Esophagus muscularis mucosa (tissue), 4 donors: ENCODE data around the gene B3GAT2. TPM values are rescaled to one million over a fixed set of nuclear protein-coding genes. Genes with fewer than 3 reads are reported as not detected.

Experiments
- DNase-seq: peaks from one replicate; pipeline ENCODE4 v3.0.0-alpha.2; 2017; ENCODE audit errors: extremely low spot score
- H3K27ac ChIP-seq, 4 donors: fragments of 200-600 bp; sonication (generic); replicated peaks in 1 of 4; 1 replicate in 3 of 4; 2 replicates in 1 of 4; pipeline ENCODE4 v1.5.1; 2016 to 2019; ENCODE audit warnings: mild to moderate bottlenecking in 1 of 4
- H3K27me3 ChIP-seq, 4 donors: fragments of 200-600 bp; sonication (generic); one replicate each; pipeline versions ENCODE4 v1.5.1 to v1.6.0; 2016 to 2019
- H3K36me3 ChIP-seq, 4 donors: fragments of 200-600 bp; sonication (generic); one replicate each; pipeline ENCODE4 v1.5.1; 2016 to 2019
- H3K4me1 ChIP-seq, 4 donors: fragments of 200-600 bp; sonication (generic); one replicate each; pipeline ENCODE4 v1.5.1; 2016 to 2019
- H3K4me3 ChIP-seq, 4 donors: fragments of 200-600 bp; sonication (generic); 1 replicate in 2 of 4; 2 replicates in 2 of 4; pipeline ENCODE4 v1.5.1; 2016 to 2019; ENCODE audit warnings: mild to moderate bottlenecking in 4 of 4, moderate library complexity in 1 of 4
- H3K9me3 ChIP-seq, 4 donors: fragments of 200-600 bp; sonication (generic); 1 replicate in 3 of 4; 2 replicates in 1 of 4; pipeline ENCODE4 v1.5.1; 2016 to 2019
- EP300 ChIP-seq: sonication (generic); formaldehyde crosslinking; IDR thresholded peaks from one replicate; pipeline ENCODE4 v1.6.1; 2017; ENCODE audit warnings: antibody characterized with exemption
- POLR2A ChIP-seq: fragments of 450-650 bp; IDR thresholded peaks from one replicate; pipeline ENCODE4 v1.6.1; 2017; ENCODE audit warnings: antibody characterized with exemption, moderate library complexity, mild to moderate bottlenecking, low read depth
- POLR2AphosphoS5 ChIP-seq, 2 donors: sonication (generic); formaldehyde crosslinking; IDR thresholded peaks; one replicate each; pipeline ENCODE4 v1.6.1; 2017; ENCODE audit warnings: antibody characterized with exemption in 2 of 2
- WGBS: methylation state at CpG from one replicate; pipeline ENCODE4 v1.1.5; 2018; 5-methylcytosine and 5-hydroxymethylcytosine counted together
- intact Hi-C: fragments of 100-400 bp; cut with DNase I; formaldehyde crosslinking; loops from one replicate; pipeline ENCODE4 v1.15.1; 2023
- total RNA-seq, 4 donors: library from RNA; depleted of rRNA; stranded (reverse); fragments of >200 nt; gene quantifications; one replicate each; pipeline versions ENCODE4 v1.1.0 to v1.2.1, GENCODE V29; 2016
- TF ChIP-seq, protein P1 (sequence below), 3 experiments: fragments of 200-600 bp in 2 of 3; fragments of 450-650 bp in 1 of 3; sonication (generic) in 2 of 3; IDR thresholded peaks; one replicate each; pipeline ENCODE4 v1.5.1; 2017 to 2019; ENCODE audit warnings: antibody characterized with exemption in 3 of 3, mild to moderate bottlenecking in 2 of 3, moderate library complexity in 1 of 3

B3GAT2 gene
- total RNA-seq, 4 donors from 2014 or later = under 0.01 to 0.13 (median 0.11) TPM; not detected in 1

DNA sequence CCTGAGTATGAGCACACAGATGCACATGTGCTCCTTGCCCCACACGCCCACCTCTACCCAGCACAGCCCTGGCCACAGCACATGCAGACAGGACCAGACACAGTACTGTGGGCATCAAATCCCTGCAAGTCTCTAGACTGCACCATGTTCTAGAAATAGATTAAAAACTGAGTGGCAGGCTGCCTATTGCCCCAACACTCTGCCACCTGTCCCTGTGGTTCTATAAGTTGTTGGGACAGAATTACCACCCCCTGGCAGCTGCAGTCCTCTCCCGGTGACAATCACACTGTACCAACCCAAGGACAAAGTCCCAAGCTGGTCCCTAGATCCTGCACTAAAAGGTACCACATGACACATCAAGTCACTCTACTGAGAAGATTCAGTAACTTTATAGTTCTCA is 70.2 kb downstream of the B3GAT2 start:
- H3K27me3 ChIP-seq = no peaks in the 10 kb centered on the region
- H3K4me3 ChIP-seq = no peak overlapping the region
- H3K4me1 ChIP-seq = peaks cover 0 to 3% (median 0%) of the 10 kb centered on the region in 4 donors
- 83% methylated on average over 2 of the region's 2 CpGs for WGBS
- no peak for TF ChIP-seq POLR2AphosphoS5 (IDR thresholded peaks at IDR 0.05)
- TF ChIP-seq, protein P1, sequence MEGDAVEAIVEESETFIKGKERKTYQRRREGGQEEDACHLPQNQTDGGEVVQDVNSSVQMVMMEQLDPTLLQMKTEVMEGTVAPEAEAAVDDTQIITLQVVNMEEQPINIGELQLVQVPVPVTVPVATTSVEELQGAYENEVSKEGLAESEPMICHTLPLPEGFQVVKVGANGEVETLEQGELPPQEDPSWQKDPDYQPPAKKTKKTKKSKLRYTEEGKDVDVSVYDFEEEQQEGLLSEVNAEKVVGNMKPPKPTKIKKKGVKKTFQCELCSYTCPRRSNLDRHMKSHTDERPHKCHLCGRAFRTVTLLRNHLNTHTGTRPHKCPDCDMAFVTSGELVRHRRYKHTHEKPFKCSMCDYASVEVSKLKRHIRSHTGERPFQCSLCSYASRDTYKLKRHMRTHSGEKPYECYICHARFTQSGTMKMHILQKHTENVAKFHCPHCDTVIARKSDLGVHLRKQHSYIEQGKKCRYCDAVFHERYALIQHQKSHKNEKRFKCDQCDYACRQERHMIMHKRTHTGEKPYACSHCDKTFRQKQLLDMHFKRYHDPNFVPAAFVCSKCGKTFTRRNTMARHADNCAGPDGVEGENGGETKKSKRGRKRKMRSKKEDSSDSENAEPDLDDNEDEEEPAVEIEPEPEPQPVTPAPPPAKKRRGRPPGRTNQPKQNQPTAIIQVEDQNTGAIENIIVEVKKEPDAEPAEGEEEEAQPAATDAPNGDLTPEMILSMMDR (IDR thresholded peaks at IDR 0.05) = no peak
- TF ChIP-seq POLR2A = no peak
- no peak for TF ChIP-seq EP300
- no peak overlapping the region for H3K27ac ChIP-seq
- no peaks in the 10 kb centered on the region for H3K36me3 ChIP-seq
- no peaks in the 10 kb centered on the region for H3K9me3 ChIP-seq
- intact Hi-C loops = no loop called here
- DNase-seq = no peak

DNA sequence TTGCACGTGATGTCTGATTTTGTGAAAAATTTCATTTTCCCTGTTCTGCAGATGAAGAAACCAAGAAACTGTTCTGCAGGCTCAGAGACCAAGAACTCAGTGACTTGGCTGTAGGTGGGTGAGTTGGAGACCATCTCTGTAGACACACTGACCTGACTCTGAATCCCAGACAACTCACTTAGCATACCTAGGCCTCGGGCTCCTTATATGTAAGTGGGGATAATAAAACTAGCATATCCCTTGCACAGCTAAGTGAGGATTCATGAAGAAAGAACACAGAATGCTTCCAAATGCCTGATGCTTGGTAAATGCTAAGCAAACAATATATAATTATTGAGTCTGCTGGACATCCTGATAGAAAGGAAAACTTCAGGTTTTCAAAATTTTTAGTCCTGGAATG is 70.8 kb downstream of the B3GAT2 start:
- intact Hi-C loops = no loop called here
- peaks cover 0 to 3% (median 0%) of the 10 kb centered on the region in 4 donors for H3K4me1 ChIP-seq
- H3K27ac ChIP-seq = no peak overlapping the region
- H3K9me3 ChIP-seq = no peaks in the 10 kb centered on the region
- TF ChIP-seq EP300 = no peak
- no peak for TF ChIP-seq POLR2A
- no peak for TF ChIP-seq POLR2AphosphoS5 (IDR thresholded peaks at IDR 0.05)
- TF ChIP-seq, protein P1 (IDR thresholded peaks at IDR 0.05) = no peak
- DNase-seq = no peak
- H3K4me3 ChIP-seq = no peak overlapping the region
- WGBS = 87% methylated on average over 2 of the region's 2 CpGs
- no peaks in the 10 kb centered on the region for H3K27me3 ChIP-seq
- H3K36me3 ChIP-seq = no peaks in the 10 kb centered on the region

GRCh38 chr6:70884074-70884983 is 72.5 kb downstream of the B3GAT2 start:
- no peak for DNase-seq
- WGBS = 39% methylated on average over 17 of the region's 17 CpGs
- peaks cover 0 to 3% (median 0%) of the 10 kb centered on the region in 4 donors for H3K4me1 ChIP-seq
- H3K27me3 ChIP-seq = no peaks in the 10 kb centered on the region
- H3K27ac ChIP-seq = no peak overlapping the region
- H3K36me3 ChIP-seq = no peaks in the 10 kb centered on the region
- no peak overlapping the region for H3K4me3 ChIP-seq
- intact Hi-C loops = loop anchor here (2.0 kb wide), 1 partner anchor 178 kb away; no protein-coding TSS in a partner anchor
- no peaks in the 10 kb centered on the region for H3K9me3 ChIP-seq
- TF ChIP-seq, protein P1 (IDR thresholded peaks at IDR 0.05) = peak; percentile 80 to 97 (median 85)
- no peak for TF ChIP-seq POLR2A

DNA sequence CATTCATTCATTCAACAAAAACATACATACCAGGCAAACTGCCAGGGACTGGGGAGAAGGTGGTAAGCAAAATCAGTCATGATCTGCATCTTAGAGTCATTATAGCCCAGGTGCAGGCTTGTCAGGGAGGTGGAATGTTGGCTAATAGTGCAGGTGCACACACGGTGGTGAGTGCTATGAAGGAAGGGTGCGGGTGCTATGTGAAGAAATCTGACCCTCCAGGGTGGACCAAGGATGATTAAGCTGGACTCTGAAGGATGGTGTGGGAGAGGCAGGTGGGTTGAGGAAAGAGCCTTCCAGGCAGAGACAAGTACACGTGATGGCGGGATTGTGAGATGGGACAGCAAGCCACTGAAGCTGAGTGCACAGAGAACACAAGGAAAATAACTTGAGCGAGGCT is 77.4 kb downstream of the B3GAT2 start:
- Histone ChIP-seq H3K4me3 (no peak overlapping the region), H3K9me3 (no peaks in the 10 kb centered on the region), H3K27ac (no peak overlapping the region), H3K27me3 (no peaks in the 10 kb centered on the region), H3K4me1 (peaks cover 0 to 3% (median 0%) of the 10 kb centered on the region in 4 donors), H3K36me3 (no peaks in the 10 kb centered on the region)
- no peak for DNase-seq
- intact Hi-C loops = no loop called here
- WGBS = 84% methylated on average over 5 of the region's 5 CpGs
- TF ChIP-seq, protein P1 (IDR thresholded peaks at IDR 0.05) = no peak
- TF ChIP-seq POLR2A (no peak), EP300 (no peak), POLR2AphosphoS5 (IDR thresholded peaks at IDR 0.05) (no peak)
